HAP-1 (cell line): ENCODE measurements around the gene TENT5A.

Experiments used
- DNase-seq, 2 experiments: peaks; one replicate each; pipeline ENCODE4 v3.0.0-alpha.2; 2016 to 2020; ENCODE audit warnings: low spot score in 2 of 2
- H3K27me3 ChIP-seq: fragments of 250-450 bp; sonication (Bioruptor Pico); 2 replicates; pipeline ENCODE4 v1.5.1; 2020; ENCODE audit warnings: low read depth, mild to moderate bottlenecking, moderate library complexity
- H3K36me3 ChIP-seq: fragments of 250-450 bp; sonication (Bioruptor Pico); replicated peaks from 2 replicates; pipeline ENCODE4 v1.5.1; 2020; ENCODE audit warnings: mild to moderate bottlenecking
- H3K4me1 ChIP-seq: fragments of 250-450 bp; sonication (Bioruptor Pico); 2 replicates; pipeline ENCODE4 v1.5.1; 2020; ENCODE audit warnings: mild to moderate bottlenecking
- H3K4me3 ChIP-seq: fragments of 250-450 bp; sonication (Bioruptor Pico); 2 replicates; pipeline ENCODE4 v1.5.1; 2020; ENCODE audit warnings: mild to moderate bottlenecking, moderate library complexity
- H3K9me3 ChIP-seq: fragments of 250-450 bp; sonication (Bioruptor Pico); 2 replicates; pipeline ENCODE4 v1.5.1; 2020; ENCODE audit warnings: mild to moderate bottlenecking, moderate library complexity
- in situ Hi-C: fragments of 300-500 bp; cut with MboI; formaldehyde crosslinking; loops from 3 replicates; pipeline ENCODE4 v1.14.3; 2020; ENCODE audit warnings: low sequenced_read_pairs, inconsistent platforms, mixed read lengths

Gene TENT5A

DNA sequence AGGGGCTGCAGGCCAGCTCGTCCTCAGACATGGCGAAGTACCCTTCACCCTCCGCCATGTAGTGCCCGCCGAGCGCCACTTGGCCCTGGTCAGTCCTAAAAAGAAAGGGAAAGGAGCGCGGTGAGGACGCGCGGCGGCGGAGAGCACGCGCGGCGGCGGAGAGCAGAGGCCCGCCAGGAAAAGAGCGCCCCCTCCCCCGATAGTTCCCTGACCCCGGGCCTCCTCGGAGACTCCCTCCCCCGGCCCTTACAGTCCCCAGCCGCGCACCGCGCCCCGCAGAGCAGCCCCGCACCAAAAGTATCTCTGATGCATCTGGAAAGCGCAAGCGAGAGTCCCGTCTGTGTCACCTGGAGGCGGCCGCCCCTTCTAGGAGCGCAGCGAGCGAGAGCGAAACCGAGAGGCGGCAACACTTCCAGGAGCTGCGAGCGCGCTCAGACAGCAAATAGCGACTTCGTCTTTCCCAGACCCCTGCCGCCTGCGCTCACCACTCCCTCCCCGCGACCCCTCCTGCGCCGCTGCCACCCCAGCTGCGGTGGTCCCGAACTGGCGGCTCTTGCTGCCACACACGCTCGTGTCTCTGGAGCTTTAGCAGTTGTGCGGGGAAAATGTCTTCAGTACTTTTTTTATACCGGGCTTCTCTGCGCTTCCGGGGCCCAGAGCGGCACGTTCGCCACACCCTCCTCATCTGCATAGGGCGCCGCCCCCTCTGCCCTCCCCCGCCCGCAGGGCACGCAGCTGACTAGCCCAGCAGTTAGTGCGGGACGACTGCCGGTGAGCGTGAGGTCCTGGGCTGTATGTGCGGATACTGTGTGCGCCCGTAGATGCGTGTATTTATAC is at the start of gene TENT5A:
Gene TENT5A, minus strand, starts transcription at position 598 of the 837 bp plus-strand sequence. Its CDS starts 540 bp downstream, at position 58.
- in situ Hi-C loops, result no loop called here
- Histone ChIP-seq H3K27me3 (peaks cover 3% of the 10 kb centered on the region), H3K4me3 (peak within 1 kb of the TSS; percentile 55), H3K4me1 (no peaks in the 10 kb centered on the region; the same call in 1 of the 2 replicates), H3K9me3 (no peaks in the 10 kb centered on the region), H3K36me3 (no peaks in the 10 kb centered on the region)
- DNase-seq, result peak; percentile 75 to 91

DNA sequence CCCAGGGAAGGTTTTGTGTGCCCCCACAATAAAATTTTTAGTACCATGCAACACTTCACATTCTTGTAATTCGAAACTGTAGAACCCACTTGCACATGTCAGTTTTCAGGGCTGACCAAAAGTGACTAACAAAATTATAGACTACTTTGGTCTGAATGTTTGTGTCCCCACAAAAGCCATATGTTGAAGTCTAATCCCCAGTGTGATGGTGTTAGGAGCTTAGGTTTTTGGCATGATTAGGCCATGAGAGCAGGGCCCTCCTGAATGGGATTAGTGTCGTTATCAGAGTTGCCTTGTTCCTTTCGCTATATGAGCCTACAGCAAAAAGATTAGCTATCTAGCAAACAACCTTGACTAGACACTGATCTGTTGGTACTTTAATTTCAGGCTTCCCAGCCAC is 49.0 kb upstream of the TENT5A start:
- Histone ChIP-seq H3K36me3 (no peaks in the 10 kb centered on the region), H3K27me3 (no peaks in the 10 kb centered on the region)
- in situ Hi-C loops, result no loop called here

DNA sequence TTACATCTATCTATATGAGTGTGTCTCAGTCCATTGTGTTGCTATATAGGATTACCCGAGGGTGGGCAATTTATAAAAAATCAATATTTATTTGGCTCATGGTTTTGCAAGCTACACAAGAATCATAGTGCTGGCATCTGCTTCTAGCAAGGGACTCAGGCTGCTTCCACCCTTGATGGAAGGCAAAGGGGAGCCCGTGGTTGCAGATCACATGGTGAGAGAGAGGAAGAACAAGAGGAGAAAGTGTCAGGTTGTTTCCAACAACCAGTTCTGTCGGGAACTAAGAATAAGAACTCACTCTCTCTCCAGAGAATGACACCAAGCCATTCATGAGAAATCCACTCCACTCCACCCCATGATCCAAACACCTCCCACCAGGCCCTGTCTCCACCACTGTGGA is 48.2 kb upstream of the TENT5A start:
- in situ Hi-C loops, result no loop called here
- DNase-seq, result no peak
- H3K9me3 ChIP-seq, result no peaks in the 10 kb centered on the region

More for the DNA sequence above, 49.0 kb upstream of the TENT5A start:
- no peak overlapping the region for H3K4me3 ChIP-seq
- H3K9me3 ChIP-seq, result no peaks in the 10 kb centered on the region
- H3K4me1 ChIP-seq, result no peaks in the 10 kb centered on the region
- DNase-seq, result no peak

DNA sequence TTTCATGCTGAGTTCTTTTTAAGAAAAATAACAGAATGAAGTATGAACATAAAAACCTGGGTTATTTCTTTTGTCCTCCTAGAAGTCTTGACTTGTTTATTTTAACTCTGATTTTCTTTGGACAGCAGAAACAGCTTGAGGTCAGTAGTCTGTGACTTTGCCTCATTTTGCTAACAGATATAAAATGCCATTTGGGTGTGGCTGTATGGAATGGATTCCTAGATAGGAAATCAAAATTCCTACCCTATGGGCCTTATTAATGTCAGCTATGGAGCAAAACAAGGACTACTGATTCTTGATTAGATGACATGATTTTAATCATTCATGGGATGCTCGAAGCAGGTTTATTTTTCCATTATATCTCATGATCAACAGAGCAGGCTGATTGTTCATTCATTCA is 46.8 kb upstream of the TENT5A start:
- Histone ChIP-seq H3K9me3 (no peaks in the 10 kb centered on the region), H3K4me3 (no peak overlapping the region), H3K4me1 (no peaks in the 10 kb centered on the region), H3K36me3 (no peaks in the 10 kb centered on the region), H3K27me3 (no peaks in the 10 kb centered on the region)
- in situ Hi-C loops, result no loop called here
- no peak for DNase-seq

More for the DNA sequence above, 48.2 kb upstream of the TENT5A start:
- no peak overlapping the region for H3K4me3 ChIP-seq
- H3K4me1 ChIP-seq, result no peaks in the 10 kb centered on the region
- H3K36me3 ChIP-seq, result no peaks in the 10 kb centered on the region
- no peaks in the 10 kb centered on the region for H3K27me3 ChIP-seq

DNA sequence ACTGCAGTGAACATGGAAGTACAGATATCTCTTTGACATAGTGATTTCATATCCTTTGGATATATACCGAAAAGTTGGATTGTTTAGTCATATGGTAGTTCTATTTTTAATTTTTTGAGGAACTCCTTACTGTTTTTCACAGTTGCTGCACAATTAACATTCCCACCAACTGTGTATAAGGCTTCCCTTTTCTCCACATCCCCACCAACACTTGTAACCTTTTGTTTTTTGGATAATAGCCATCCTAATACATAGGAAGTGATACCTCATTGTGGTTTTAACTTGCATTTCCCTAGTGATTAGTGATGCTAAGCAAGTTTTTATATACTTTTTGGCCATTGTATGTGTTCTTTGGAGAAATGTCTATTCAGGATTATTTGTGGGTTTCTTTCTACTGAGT is 45.1 kb upstream of the TENT5A start:
- DNase-seq, result no peak
- Histone ChIP-seq H3K4me1 (no peaks in the 10 kb centered on the region), H3K4me3 (no peak overlapping the region), H3K9me3 (no peaks in the 10 kb centered on the region), H3K36me3 (no peaks in the 10 kb centered on the region), H3K27me3 (no peaks in the 10 kb centered on the region)
- in situ Hi-C loops, result no loop called here

DNA sequence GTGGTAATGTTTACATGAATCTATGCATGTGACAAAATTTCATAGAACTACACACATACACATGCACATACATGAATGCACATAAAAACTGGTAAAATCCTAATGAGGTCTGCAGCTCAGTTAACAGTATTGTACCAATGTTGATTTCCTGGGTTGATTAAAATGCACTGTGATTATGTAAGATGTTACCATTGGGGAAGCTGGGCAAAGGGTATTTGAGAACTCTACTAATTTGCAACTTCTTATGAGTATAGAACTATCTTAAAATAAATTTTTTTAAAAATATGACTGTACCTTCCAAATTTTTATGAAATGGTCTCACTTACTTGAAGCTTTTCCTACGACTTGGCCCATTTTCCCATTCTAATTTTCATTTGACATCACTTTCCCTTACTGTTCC is 43.4 kb upstream of the TENT5A start:
- H3K4me3 ChIP-seq, result no peak overlapping the region
- H3K4me1 ChIP-seq, result no peaks in the 10 kb centered on the region
- no peaks in the 10 kb centered on the region for H3K27me3 ChIP-seq
- H3K9me3 ChIP-seq, result no peaks in the 10 kb centered on the region
- DNase-seq, result no peak
- no peaks in the 10 kb centered on the region for H3K36me3 ChIP-seq
- in situ Hi-C loops, result no loop called here

DNA sequence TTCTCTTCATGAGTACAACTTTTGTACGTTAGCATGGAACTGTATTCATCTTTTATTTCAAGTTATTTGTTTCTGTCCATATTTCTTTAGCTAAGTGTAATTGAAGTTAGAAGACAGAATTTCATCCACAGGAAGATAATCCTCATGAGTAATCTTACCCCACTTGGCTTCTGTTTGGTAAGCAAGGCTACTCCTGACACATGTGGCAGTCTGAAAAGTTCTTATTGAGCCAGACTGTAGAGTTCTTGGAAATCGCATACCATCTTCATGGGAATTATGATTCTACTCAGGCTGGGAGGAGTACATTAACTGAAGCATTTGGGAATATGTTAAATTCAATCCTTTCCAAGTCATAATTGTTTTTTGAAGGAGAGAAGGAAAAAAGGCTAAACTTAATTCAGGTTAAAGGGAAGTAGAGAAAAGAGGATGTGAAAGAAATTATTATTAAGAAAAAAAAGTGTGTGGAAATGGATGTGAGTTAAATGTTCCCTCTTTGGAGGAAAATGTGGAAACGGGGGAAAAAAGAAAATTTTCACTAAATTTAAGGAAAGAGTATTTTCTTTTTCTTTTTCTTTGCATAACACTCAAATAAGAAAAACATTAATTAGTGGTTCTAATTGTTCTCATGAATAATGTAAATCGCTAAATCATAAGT is 41.5 kb upstream of the TENT5A start:
- Histone ChIP-seq H3K4me1 (no peaks in the 10 kb centered on the region), H3K4me3 (no peak overlapping the region), H3K9me3 (no peaks in the 10 kb centered on the region), H3K27me3 (no peaks in the 10 kb centered on the region), H3K36me3 (no peaks in the 10 kb centered on the region)
- in situ Hi-C loops, result no loop called here
- DNase-seq, result no peak

DNA sequence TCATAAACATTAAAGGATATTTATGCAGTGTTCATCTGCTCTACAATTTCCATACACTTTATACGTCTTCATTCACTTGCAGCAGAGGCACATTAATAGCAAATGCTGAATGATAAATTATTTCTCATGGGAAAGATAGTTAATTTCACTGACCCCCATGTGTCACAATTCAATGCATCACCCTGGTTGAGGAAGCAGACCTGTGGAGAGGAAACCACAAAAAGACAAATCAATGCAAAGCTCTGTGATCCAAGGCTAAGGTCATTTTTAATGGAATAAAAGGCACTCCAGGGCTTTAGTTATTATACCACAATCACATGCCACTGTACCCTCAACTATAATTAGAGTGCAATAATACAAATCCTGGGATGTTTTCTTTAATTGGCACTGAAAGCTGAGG is 40.3 kb upstream of the TENT5A start:
- no peak for DNase-seq
- H3K4me3 ChIP-seq, result no peak overlapping the region
- no peaks in the 10 kb centered on the region for H3K4me1 ChIP-seq
- no peaks in the 10 kb centered on the region for H3K9me3 ChIP-seq
- no peaks in the 10 kb centered on the region; the same call in 1 of the 2 replicates for H3K27me3 ChIP-seq
- in situ Hi-C loops, result no loop called here
- H3K36me3 ChIP-seq, result no peaks in the 10 kb centered on the region

DNA sequence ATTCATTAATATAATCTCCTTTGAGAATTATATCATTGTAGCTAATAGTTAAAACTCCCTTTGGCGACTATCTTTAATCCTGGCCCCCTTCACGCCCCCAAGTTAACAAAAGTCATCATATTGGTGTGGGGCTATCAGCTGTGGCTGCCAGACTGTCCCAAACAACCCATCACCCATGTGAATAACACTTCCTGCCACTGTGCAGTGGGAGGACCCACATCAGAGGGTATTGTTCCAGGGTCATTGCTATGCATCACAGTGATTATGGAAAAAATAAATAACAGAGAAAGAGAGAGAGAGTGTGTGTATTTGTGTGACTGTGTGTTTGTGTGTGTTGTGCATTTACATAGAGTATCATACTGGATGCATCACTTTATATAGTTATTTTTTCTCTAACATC is 39.3 kb upstream of the TENT5A start:
- no peaks in the 10 kb centered on the region for H3K36me3 ChIP-seq
- no peak for DNase-seq
- in situ Hi-C loops, result no loop called here
- H3K27me3 ChIP-seq, result no peaks in the 10 kb centered on the region; the same call in 1 of the 2 replicates
- no peaks in the 10 kb centered on the region for H3K4me1 ChIP-seq
- H3K9me3 ChIP-seq, result no peaks in the 10 kb centered on the region
- no peak overlapping the region for H3K4me3 ChIP-seq

DNA sequence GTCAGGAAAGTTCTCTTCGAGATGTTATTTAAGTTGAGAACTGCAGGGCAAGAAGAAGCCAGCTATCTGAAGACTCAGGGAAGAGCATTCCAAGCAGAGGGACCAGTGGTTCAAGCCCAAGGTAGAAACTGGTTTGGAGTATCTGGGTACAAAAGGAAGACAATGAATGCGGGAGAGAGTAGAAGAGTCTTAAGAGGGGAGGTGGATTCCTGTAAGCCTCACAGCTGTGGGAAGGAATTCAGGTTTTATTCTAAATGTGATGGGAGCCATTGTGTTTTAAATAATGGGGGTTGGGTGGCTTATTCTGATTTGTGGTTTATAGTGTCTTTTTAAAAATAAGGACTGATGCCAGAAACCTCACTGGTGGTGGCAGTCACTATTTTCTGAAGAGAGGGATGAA is 37.6 kb upstream of the TENT5A start:
- H3K4me1 ChIP-seq, result no peaks in the 10 kb centered on the region
- no peak for DNase-seq
- in situ Hi-C loops, result no loop called here
- no peaks in the 10 kb centered on the region for H3K36me3 ChIP-seq
- H3K27me3 ChIP-seq, result no peaks in the 10 kb centered on the region; the same call in 1 of the 2 replicates
- no peak overlapping the region for H3K4me3 ChIP-seq
- no peaks in the 10 kb centered on the region for H3K9me3 ChIP-seq

DNA sequence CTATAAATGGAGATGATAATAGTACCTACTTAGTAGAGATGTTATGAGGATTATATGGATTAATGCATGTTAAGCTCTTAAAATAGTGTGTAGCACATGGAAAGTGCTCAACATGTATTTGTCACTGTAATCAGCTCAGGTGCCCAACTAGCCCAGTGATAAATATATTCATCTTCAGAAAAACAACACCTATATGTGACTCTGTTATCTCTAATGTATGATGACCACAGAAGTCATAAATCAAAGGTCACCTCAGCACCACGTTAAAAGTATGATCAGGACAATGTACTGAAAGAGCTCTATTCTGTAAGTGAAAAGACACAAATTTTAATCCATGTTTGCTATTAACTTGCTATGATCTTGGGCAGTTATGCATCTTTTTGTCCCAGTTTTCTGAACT is 36.8 kb upstream of the TENT5A start:
- DNase-seq, result no peak
- no peaks in the 10 kb centered on the region; the same call in 1 of the 2 replicates for H3K27me3 ChIP-seq
- no peak overlapping the region for H3K4me3 ChIP-seq
- H3K9me3 ChIP-seq, result no peaks in the 10 kb centered on the region
- H3K4me1 ChIP-seq, result no peaks in the 10 kb centered on the region
- H3K36me3 ChIP-seq, result no peaks in the 10 kb centered on the region
- in situ Hi-C loops, result no loop called here

DNA sequence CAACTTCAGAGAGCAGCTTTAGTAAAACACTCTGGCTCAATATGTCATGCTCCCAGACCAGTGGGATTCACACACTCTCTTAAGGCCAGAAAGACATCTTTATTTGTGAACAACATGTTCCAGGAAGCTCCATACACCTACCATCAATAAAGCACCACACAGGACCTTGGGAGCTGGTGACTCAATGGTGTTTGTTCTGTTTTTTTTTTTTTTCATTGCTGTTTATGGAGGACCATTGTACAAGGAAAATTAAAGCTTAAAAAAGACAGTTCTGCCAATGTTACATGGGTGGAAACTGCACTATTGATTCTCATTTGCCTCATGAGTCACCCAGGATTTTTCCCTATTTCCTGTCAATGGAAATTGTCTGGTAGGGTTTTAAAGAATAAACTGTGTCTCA is 36.3 kb upstream of the TENT5A start:
- DNase-seq, result no peak
- H3K27me3 ChIP-seq, result no peaks in the 10 kb centered on the region; the same call in 1 of the 2 replicates
- H3K9me3 ChIP-seq, result no peaks in the 10 kb centered on the region
- no peaks in the 10 kb centered on the region for H3K4me1 ChIP-seq
- in situ Hi-C loops, result no loop called here
- no peaks in the 10 kb centered on the region for H3K36me3 ChIP-seq
- no peak overlapping the region for H3K4me3 ChIP-seq

DNA sequence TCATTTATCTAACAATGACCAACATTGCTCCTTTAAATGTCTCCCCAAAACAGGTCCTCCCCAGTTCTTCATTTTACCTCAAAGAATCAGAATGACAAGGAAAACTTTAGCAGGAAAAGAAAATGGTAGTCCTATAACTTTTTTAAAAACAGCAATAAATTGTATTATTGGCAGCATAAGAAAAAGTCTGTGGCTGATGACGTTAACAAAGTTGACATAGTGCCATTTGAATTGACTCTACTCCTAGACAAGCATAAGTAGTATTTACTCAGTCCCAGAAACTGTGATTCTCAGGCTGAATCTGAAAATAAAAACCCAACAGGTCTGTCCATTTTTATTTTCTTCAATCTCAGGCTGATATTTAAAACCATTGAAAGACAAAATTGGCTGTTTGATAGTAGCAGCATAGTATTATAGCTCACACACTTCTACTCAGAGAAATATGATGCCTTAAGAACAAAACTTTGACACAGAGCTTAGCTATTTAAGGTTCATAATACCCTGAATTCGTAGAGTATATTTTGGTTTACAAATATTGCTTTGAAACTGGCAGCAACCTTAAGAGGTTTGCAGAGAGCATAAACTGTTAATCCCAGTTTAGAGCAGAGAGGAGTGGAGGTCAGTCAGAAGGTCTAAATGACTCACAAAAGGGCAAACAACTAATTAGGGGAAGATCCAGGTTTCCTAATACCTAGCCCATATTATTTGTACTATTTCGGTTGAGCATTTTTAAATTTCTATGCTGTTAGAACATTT is 35.0 kb upstream of the TENT5A start:
- H3K36me3 ChIP-seq, result no peaks in the 10 kb centered on the region
- in situ Hi-C loops, result no loop called here
- no peaks in the 10 kb centered on the region for H3K4me1 ChIP-seq
- H3K4me3 ChIP-seq, result no peak overlapping the region
- no peaks in the 10 kb centered on the region for H3K9me3 ChIP-seq
- H3K27me3 ChIP-seq, result no peaks in the 10 kb centered on the region; the same call in 1 of the 2 replicates
- no peak for DNase-seq

DNA sequence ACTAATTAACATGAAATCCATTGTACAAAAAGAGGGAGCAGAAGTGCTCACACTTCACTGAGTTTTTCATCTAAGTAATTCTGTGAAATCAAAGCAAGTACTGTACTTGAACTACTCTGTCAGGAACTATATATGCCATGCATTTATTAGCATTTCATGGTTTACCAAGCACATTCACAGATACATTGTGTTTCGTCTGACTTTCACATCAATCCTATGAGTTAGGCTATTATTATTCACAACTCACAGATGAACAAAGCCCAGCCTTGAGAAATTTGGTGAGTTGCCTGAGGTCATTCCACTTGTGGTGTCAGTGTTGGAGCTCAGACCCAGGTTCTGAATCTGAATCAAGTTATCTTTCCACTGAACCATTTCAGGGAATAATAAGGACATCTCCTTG is 33.7 kb upstream of the TENT5A start:
- H3K9me3 ChIP-seq, result no peaks in the 10 kb centered on the region
- no peak overlapping the region for H3K4me3 ChIP-seq
- no peaks in the 10 kb centered on the region for H3K36me3 ChIP-seq
- in situ Hi-C loops, result no loop called here
- no peaks in the 10 kb centered on the region for H3K4me1 ChIP-seq
- peak in 1 of 2 experiments; percentile 25 for DNase-seq
- no peaks in the 10 kb centered on the region; the same call in 1 of the 2 replicates for H3K27me3 ChIP-seq
